Measurements from ENCODE around the gene SYTL1. TPM values are rescaled to one million over a fixed set of nuclear protein-coding genes. Genes with fewer than 3 reads are reported as not detected.

The SYTL1 gene
- total and polyA plus RNA-seq, 12 donors: 0.22 to 10.9 (median 1.0) TPM; not detected in 2

DNA sequence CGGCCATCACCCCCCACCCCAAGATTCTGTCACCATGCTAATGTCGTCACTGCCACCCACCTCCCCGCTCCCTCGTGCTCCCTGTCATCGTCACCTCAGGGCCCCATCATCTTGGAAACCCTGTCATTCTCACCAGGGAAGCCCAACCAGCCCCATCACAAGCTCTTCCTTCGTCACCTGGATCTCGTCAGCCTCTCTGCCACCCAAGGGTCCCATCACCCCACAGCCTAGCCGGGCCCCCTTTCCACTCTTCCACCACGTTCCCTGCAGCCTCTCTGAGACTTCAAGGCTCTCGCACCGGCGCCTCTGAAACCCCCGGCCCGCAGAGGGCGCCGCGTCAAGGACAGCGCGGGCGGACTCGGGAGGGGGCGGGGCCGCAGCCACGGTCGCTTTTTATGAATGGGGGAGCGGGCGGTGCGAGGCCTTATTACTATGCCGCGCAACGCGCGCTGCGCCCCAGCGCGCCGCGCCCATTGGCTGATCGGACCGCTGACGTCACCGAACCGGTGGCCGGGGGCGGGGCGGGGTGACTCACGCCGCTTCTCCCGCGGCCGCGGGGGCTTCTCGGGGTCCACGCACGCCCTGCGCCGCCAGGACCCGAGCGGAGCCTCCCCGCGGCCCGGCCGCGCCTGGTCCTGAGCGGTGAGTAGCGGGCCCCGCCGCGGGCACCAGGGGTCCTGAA lies 50.4 kb downstream of the SYTL1 start, which contains the start of gene GPR3:
Gene GPR3 (plus strand): TSS at position 527 of the 682 bp plus-strand sequence. CDS start 1,177 bp downstream, outside the sequence.
- no peaks in the 10 kb centered on the region for H3K36me3 ChIP-seq (replicated peaks in 1 of 2)
- no peaks in the 10 kb centered on the region for H3K9me3 ChIP-seq (replicated peaks in 1 of 3)

DNA sequence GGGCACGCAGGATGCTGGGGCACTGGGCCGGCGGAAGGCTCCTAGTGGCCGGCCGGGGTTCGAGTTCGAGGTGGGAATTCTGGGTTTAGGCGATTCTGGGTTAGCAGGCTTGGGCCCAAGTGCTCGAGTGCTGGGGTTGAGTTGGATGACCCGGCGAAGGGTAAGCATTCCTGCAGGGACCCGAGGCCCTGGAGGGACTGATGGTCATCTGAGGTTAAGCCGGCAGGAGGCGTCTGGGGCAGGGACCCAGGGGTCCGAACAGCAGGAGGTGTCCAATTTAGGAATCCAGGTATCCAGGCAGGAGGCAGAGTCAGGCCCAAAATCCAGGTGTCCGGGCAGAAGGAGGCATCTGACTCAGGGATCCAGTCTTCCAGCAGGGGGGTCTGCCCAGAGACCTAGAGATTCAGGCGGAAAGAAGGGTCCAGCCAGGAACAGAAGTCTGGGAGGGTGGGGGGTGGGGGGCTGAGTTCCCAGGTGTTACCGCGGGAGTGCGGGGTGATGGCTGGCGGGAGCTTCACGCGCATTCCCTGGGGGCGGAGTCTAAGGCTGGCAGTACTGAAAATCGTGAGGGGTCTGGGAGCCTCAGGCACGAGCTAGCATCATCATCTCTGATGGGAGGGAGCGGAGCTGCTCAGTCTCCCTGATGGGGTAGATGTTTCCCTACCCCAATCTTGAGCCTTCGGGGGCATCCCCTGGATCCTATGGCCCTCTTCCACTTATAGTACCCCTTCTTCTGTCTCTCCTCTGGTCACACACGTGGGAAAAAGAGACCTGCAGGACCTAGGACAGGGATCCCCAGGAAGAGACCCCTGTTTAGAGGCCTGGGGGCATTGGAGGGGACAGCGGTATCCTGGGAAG lies 51.2 kb downstream of the SYTL1 start:
- H3K36me3 ChIP-seq (replicated peaks in 1 of 2): no peaks in the 10 kb centered on the region

More for the DNA sequence above, 50.4 kb downstream of the SYTL1 start, which contains the start of gene GPR3:
- intact Hi-C loops (cut with DNase I): loop anchor here (5.0 to 10.0 kb wide), 3 partner anchors 35 to 273 kb away; no protein-coding TSS in a partner anchor
- peak; percentile 87 to 96 (median 93) for DNase-seq
- TF ChIP-seq, protein P1, sequence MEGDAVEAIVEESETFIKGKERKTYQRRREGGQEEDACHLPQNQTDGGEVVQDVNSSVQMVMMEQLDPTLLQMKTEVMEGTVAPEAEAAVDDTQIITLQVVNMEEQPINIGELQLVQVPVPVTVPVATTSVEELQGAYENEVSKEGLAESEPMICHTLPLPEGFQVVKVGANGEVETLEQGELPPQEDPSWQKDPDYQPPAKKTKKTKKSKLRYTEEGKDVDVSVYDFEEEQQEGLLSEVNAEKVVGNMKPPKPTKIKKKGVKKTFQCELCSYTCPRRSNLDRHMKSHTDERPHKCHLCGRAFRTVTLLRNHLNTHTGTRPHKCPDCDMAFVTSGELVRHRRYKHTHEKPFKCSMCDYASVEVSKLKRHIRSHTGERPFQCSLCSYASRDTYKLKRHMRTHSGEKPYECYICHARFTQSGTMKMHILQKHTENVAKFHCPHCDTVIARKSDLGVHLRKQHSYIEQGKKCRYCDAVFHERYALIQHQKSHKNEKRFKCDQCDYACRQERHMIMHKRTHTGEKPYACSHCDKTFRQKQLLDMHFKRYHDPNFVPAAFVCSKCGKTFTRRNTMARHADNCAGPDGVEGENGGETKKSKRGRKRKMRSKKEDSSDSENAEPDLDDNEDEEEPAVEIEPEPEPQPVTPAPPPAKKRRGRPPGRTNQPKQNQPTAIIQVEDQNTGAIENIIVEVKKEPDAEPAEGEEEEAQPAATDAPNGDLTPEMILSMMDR (IDR thresholded peaks at IDR 0.05): peak in 4 of 6 experiments; percentile 24 to 39 (median 36)
- peak in 1 of 2 donors; percentile 31 for TF ChIP-seq POLR2A (IDR thresholded peaks at IDR 0.05)
- H3K4me3 ChIP-seq: peak within 1 kb of the TSS in 1 of 4 donors; percentile 60
- 1 to 14% (median 4%) methylated on average over 8 to 69 of the region's 69 CpGs for WGBS, 4 donors
- peaks cover 11 to 16% of the 10 kb centered on the region in 2 donors for H3K4me1 ChIP-seq (replicated peaks in 1 of 2)
- H3K27ac ChIP-seq: peak within 1 kb of the TSS in 3 of 5 donors; percentile 14 to 76 (median 57)
- no peaks in the 10 kb centered on the region for H3K27me3 ChIP-seq

DNA sequence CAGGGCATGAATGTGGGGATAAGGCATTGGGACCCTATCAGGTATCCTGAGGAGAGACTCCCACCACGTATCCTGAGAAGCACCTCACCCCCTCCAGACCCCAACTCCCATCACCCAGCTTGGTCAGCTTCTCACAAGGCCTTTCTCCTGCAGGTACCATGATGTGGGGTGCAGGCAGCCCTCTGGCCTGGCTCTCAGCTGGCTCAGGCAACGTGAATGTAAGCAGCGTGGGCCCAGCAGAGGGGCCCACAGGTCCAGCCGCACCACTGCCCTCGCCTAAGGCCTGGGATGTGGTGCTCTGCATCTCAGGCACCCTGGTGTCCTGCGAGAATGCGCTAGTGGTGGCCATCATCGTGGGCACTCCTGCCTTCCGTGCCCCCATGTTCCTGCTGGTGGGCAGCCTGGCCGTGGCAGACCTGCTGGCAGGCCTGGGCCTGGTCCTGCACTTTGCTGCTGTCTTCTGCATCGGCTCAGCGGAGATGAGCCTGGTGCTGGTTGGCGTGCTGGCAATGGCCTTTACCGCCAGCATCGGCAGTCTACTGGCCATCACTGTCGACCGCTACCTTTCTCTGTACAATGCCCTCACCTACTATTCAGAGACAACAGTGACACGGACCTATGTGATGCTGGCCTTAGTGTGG lies 51.9 kb downstream of the SYTL1 start:
- DNase-seq: no peak
- H3K9me3 ChIP-seq (replicated peaks in 1 of 3): no peaks in the 10 kb centered on the region
- H3K27ac ChIP-seq: no peak overlapping the region
- peaks cover 11 to 16% of the 10 kb centered on the region in 2 donors for H3K4me1 ChIP-seq (replicated peaks in 1 of 2)
- intact Hi-C loops (cut with DNase I): loop anchor here (2.0 to 10.0 kb wide), 4 partner anchors 36 to 271 kb away; no protein-coding TSS in a partner anchor
- no peak for TF ChIP-seq POLR2A (IDR thresholded peaks at IDR 0.05)
- TF ChIP-seq, protein P1 (IDR thresholded peaks at IDR 0.05): no peak
- 91 to 96% (median 94%) methylated on average over 7 to 18 of the region's 18 CpGs for WGBS, 4 donors
- no peak overlapping the region for H3K4me3 ChIP-seq
- no peaks in the 10 kb centered on the region for H3K36me3 ChIP-seq (replicated peaks in 1 of 2)
- H3K27me3 ChIP-seq: no peaks in the 10 kb centered on the region

More for the DNA sequence above, 51.2 kb downstream of the SYTL1 start:
- Histone ChIP-seq H3K9me3 (replicated peaks in 1 of 3) (no peaks in the 10 kb centered on the region), H3K4me1 (replicated peaks in 1 of 2) (peaks cover 11 to 16% of the 10 kb centered on the region in 2 donors), H3K27ac (peak overlapping the region in 2 of 5 donors; percentile 57 to 76), H3K27me3 (no peaks in the 10 kb centered on the region), H3K4me3 (peak overlapping the region in 1 of 4 donors; percentile 60)
- DNase-seq: no peak
- intact Hi-C loops (cut with DNase I): loop anchor here (5.0 to 10.0 kb wide), 3 partner anchors 36 to 272 kb away; no protein-coding TSS in a partner anchor
- WGBS, 4 donors: 35 to 43% (median 40%) methylated on average over 8 to 30 of the region's 30 CpGs
- TF ChIP-seq POLR2A (IDR thresholded peaks at IDR 0.05): no peak
- TF ChIP-seq, protein P1 (IDR thresholded peaks at IDR 0.05): peak in 3 of 6 experiments; percentile 7 to 22 (median 7)

Data from adrenal gland (tissue), 12 donors.